ENCODE results near the gene ARAF.

ARAF gene

DNA sequence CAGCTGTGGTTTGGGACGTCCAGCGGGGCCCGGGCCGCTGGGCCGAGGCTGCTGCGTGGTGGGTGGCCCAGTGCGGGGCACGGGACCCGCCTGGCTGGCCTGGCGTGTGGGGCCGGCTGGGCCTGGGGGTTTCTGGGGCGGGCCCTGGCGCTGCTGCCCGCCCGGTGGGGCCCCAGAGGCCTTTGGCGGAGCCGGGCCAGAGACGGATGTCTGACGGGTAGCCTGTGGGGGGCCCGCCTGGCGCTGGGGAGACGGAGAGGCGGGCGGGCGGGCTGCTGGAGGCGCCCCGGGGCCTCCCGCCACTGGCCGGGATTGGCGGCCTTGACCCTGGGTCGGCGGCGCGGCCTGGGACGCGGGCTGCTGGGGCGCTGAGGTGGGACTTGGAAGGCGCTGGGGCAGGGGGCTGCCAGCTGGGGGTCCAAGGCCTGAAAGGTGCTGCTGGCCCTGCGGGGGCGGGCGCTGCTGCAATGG is 13.1 kb downstream of the ARAF start:
- H3K27ac ChIP-seq: no peak overlapping the region

DNA sequence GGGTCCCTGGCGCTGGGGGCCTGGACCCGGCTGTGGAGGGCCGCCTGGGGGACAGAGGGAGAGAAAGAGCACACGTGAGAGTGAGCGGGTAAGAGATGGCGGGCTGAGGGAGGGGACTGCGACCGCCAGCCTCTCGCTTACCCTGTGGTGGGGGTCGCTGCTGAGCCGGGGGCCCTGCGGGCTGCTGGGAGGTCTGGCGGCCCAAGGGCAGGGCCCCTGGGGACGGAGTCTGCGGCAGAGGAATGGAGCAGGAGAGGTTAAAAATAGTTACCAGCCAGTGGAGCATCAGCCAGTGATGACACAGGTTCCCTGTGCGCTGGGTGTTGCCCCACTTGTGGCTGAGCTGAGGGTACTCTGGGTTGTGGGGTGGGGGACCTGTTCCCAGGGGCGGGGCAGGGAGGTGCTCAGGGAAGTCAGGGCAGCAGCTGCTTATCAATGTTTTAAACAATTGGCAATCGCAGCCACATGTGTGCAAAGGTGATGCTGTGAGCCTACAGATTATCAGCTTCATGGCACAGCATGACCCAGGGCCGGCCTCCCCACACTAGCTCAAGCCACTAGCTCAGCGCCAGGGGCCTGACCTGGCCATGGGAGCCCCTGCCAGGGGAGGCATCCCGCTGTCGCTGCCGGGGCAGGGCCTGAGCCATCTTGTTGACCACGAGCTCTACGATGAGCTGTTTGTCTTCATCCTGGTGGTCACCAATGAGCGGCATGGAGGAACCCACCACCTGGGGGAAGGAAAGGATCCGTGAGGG is 13.7 kb downstream of the ARAF start:
- H3K27ac ChIP-seq: no peak overlapping the region
- TF ChIP-seq, protein P1, sequence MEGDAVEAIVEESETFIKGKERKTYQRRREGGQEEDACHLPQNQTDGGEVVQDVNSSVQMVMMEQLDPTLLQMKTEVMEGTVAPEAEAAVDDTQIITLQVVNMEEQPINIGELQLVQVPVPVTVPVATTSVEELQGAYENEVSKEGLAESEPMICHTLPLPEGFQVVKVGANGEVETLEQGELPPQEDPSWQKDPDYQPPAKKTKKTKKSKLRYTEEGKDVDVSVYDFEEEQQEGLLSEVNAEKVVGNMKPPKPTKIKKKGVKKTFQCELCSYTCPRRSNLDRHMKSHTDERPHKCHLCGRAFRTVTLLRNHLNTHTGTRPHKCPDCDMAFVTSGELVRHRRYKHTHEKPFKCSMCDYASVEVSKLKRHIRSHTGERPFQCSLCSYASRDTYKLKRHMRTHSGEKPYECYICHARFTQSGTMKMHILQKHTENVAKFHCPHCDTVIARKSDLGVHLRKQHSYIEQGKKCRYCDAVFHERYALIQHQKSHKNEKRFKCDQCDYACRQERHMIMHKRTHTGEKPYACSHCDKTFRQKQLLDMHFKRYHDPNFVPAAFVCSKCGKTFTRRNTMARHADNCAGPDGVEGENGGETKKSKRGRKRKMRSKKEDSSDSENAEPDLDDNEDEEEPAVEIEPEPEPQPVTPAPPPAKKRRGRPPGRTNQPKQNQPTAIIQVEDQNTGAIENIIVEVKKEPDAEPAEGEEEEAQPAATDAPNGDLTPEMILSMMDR (IDR thresholded peaks at IDR 0.05): no peak
- TF ChIP-seq ZFX (IDR thresholded peaks at IDR 0.05; ENCODE audit: borderline replicate concordance): no peak

More for the DNA sequence above, 13.1 kb downstream of the ARAF start:
- TF ChIP-seq, protein P1 (IDR thresholded peaks at IDR 0.05): no peak
- no peak for TF ChIP-seq ZFX (IDR thresholded peaks at IDR 0.05; ENCODE audit: borderline replicate concordance)

DNA sequence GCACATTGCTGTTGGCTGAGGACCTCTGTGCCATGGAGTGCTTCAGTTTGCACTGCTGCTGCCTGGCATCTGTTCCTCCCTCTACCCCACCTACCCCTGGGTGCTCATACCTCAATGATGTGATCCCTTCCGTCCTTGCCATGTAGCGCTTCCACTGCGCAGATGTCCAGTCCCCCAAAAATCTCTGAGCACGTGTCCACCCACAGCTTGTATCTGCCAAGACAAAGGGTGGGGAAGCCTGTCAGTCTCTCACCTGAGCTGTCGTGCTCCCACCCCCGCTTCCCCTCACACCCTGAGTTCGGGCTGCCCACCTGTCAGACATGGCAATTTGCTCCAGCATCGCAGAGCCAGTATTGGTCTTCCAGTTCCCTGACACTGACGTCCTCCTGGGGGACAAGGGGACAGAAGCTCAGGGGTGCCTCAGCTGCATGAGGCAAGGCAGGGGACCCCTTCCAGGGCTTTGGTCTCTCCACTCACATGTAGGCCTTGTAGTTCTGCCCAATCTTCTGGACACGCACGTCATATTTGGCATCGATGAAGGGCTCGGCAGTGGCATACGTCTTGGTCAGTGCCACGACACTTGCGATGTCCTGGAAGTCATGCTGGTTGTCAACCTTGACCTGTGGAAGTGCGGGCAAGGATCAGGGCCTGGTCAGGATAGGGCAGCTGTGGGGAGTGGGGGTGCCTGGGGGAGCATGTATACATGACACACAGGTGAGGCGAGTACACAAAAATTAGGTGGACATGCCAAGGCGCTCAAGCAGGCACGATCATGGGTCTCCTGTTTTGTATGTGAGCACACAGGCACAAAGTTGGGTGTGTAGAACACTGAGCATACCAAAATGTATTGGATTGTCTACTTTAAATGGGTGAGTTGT is 15.3 kb downstream of the ARAF start:
- TF ChIP-seq, protein P1 (IDR thresholded peaks at IDR 0.05): no peak
- no peak for TF ChIP-seq ZFX (IDR thresholded peaks at IDR 0.05; ENCODE audit: borderline replicate concordance)
- H3K27ac ChIP-seq: no peak overlapping the region

DNA sequence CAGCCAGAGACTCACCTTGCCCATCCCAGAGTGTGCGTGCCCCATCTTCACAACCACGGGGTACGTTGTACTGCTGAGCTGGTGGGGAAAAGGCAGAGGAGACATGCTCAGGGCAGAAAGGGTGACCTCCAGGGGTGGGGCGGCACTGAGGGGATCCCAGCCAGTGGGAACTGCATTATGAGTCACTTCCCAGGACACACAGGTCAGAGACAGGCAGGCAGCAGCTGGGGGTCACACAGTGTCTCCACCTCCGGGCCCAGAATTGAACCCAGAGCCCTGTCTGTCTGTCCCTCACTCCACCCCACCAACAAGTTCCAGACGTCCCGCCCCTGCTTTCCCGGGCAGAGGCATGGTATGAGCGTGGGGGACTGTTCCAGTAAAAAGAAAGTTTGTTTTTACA is 16.4 kb downstream of the ARAF start:
- TF ChIP-seq, protein P1 (IDR thresholded peaks at IDR 0.05): no peak
- no peak for TF ChIP-seq ZFX (IDR thresholded peaks at IDR 0.05; ENCODE audit: borderline replicate concordance)
- no peak overlapping the region for H3K27ac ChIP-seq

DNA sequence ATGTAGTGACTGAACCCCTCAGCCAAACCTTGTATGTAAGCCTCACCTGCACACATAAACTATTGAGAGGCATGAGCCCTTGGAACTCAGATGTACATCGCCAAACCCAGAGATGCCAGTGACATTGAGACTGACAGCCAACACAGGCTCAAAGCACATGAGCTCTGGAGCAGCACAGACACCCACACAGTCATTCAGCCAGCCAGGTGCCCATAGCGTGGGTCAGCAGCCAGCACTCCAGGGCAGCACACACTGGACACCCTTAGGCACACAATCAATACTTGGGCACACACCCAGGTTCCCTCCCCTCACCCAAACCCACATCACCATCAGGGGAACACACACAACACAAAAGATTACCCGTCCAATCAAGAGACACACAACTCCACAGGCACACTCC is 16.9 kb downstream of the ARAF start:
- TF ChIP-seq ZFX (IDR thresholded peaks at IDR 0.05; ENCODE audit: borderline replicate concordance): no peak
- TF ChIP-seq, protein P1 (IDR thresholded peaks at IDR 0.05): no peak
- H3K27ac ChIP-seq: no peak overlapping the region

DNA sequence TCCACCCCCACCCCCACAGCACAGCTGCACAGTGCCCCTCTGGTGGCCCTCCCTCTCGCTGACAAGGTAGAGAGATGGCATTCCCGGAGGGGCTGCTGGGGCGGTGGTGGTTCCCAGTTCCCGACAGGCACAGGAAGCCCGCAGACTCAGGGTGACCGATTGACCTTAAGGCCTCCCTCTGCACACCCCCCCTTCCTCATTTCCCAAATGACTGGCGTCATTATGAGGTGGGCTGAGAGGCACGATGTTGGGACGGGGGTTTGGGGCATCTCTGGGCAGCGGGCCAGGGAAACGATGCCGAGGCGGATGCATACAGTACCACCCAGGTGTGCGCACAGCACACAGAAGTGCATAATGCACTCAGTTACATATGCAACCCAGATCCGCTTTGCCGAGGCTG is 17.7 kb downstream of the ARAF start:
- TF ChIP-seq, protein P1 (IDR thresholded peaks at IDR 0.05): no peak
- no peak for TF ChIP-seq ZFX (IDR thresholded peaks at IDR 0.05; ENCODE audit: borderline replicate concordance)
- no peak overlapping the region for H3K27ac ChIP-seq

Measured in 22Rv1 (cell line).